ENCODE measurements around the gene TOP2A.

GRCh38 chr17:40433551-40434415 lies 16.1 kb upstream of the TOP2A start:
- peak; percentile 7 to 69 for TF ChIP-seq CTCF (IDR thresholded peaks at IDR 0.05)
- no peak for TF ChIP-seq EP300 (IDR thresholded peaks at IDR 0.05)
- no peak for TF ChIP-seq POLR2AphosphoS5 (IDR thresholded peaks at IDR 0.05)
- TF ChIP-seq POLR2A (IDR thresholded peaks at IDR 0.05): no peak
